HepG2 (cell line): Measurements from ENCODE around the gene ADAM22.

Source experiments
- BCLAF1 ChIP-seq: fragments of 450-650 bp; IDR thresholded peaks from 2 replicates; pipeline ENCODE4 v1.6.1; 2017; ENCODE audit warnings: mild to moderate bottlenecking
- HNRNPUL1 ChIP-seq: fragments of 200-400 bp; formaldehyde crosslinking; IDR thresholded peaks from 2 replicates; pipeline ENCODE4 v1.6.1; 2017; ENCODE audit warnings: low read depth, mild to moderate bottlenecking, low read length, moderate library complexity
- MIER2 ChIP-seq: IDR thresholded peaks from 2 replicates; pipeline ENCODE4 v1.6.1; 2016; ENCODE audit warnings: missing biosample characterization, missing genetic modification reagents
- PHF20 ChIP-seq: sonication (generic); formaldehyde crosslinking; IDR thresholded peaks from 2 replicates; pipeline ENCODE4 v1.5.0; 2020; ENCODE audit warnings: mild to moderate bottlenecking, missing genetic modification reagents
- SP4 ChIP-seq: sonication (generic); formaldehyde crosslinking; IDR thresholded peaks from 2 replicates; pipeline ENCODE4 v1.8.1; 2023; ENCODE audit warnings: mild to moderate bottlenecking, missing genetic modification reagents
- SRSF4 ChIP-seq: fragments of 200-400 bp; formaldehyde crosslinking; IDR thresholded peaks from one replicate; pipeline ENCODE4 v1.6.1; 2018; ENCODE audit warnings: mild to moderate bottlenecking, low read depth, low read length, moderate library complexity; ENCODE audit not compliant: poor library complexity, severe bottlenecking
- ZNF121 ChIP-seq: sonication (generic); formaldehyde crosslinking; IDR thresholded peaks from 2 replicates; pipeline ENCODE4 v1.5.0; 2020; ENCODE audit warnings: mild to moderate bottlenecking, missing genetic modification reagents
- ZSCAN20 ChIP-seq: sonication (generic); formaldehyde crosslinking; IDR thresholded peaks from 2 replicates; pipeline ENCODE4 v1.4.0; 2020; ENCODE audit warnings: missing genetic modification reagents, mild to moderate bottlenecking, borderline replicate concordance
- TF ChIP-seq, protein P1 (sequence below): sonication (generic); formaldehyde crosslinking; IDR thresholded peaks from 2 replicates; pipeline ENCODE4 v1.4.0; 2020; ENCODE audit warnings: missing genetic modification reagents
- TF ChIP-seq, protein P2 (sequence below): sonication (generic); formaldehyde crosslinking; IDR thresholded peaks from 2 replicates; pipeline ENCODE4 v1.5.0; 2020; ENCODE audit warnings: mild to moderate bottlenecking, missing genetic modification reagents, moderate library complexity

- TF ChIP-seq SRSF4, result no peak
- TF ChIP-seq ZNF121 (CRISPR knock-in tag), result no peak
- TF ChIP-seq, protein P1, sequence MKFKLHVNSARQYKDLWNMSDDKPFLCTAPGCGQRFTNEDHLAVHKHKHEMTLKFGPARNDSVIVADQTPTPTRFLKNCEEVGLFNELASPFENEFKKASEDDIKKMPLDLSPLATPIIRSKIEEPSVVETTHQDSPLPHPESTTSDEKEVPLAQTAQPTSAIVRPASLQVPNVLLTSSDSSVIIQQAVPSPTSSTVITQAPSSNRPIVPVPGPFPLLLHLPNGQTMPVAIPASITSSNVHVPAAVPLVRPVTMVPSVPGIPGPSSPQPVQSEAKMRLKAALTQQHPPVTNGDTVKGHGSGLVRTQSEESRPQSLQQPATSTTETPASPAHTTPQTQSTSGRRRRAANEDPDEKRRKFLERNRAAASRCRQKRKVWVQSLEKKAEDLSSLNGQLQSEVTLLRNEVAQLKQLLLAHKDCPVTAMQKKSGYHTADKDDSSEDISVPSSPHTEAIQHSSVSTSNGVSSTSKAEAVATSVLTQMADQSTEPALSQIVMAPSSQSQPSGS (CRISPR knock-in tag), result no peak
- no peak for TF ChIP-seq SP4
- no peak for TF ChIP-seq MIER2 (CRISPR knock-in tag)
- TF ChIP-seq, protein P2, sequence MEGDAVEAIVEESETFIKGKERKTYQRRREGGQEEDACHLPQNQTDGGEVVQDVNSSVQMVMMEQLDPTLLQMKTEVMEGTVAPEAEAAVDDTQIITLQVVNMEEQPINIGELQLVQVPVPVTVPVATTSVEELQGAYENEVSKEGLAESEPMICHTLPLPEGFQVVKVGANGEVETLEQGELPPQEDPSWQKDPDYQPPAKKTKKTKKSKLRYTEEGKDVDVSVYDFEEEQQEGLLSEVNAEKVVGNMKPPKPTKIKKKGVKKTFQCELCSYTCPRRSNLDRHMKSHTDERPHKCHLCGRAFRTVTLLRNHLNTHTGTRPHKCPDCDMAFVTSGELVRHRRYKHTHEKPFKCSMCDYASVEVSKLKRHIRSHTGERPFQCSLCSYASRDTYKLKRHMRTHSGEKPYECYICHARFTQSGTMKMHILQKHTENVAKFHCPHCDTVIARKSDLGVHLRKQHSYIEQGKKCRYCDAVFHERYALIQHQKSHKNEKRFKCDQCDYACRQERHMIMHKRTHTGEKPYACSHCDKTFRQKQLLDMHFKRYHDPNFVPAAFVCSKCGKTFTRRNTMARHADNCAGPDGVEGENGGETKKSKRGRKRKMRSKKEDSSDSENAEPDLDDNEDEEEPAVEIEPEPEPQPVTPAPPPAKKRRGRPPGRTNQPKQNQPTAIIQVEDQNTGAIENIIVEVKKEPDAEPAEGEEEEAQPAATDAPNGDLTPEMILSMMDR, result no peak
- TF ChIP-seq HNRNPUL1, result no peak
- TF ChIP-seq ZSCAN20, result no peak
- TF ChIP-seq BCLAF1, result no peak
- TF ChIP-seq PHF20 (CRISPR knock-in tag), result no peak
These were observed 34.8 kb upstream of the ADAM22 start for GRCh38 chr7:87899255-87899654.
